Measurements from ENCODE around the gene PKP3.

PKP3 gene

GRCh38 chr11:403761-404431 is 9.9 kb downstream of the PKP3 start:
- H3K4me2 ChIP-seq (ENCODE audit: low read length) = no peak overlapping the region
- H3K27me3 ChIP-seq (ENCODE audit: control insufficient read depth, insufficient read depth, low read length) = no peaks in the 10 kb centered on the region
- H3K4me1 ChIP-seq = no peaks in the 10 kb centered on the region
- no peak overlapping the region for H3K27ac ChIP-seq
- TF ChIP-seq CTCF (IDR thresholded peaks at IDR 0.05) = no peak
- H3K79me2 ChIP-seq = no peaks in the 10 kb centered on the region
- no peaks in the 10 kb centered on the region for H3K36me3 ChIP-seq (ENCODE audit: control insufficient read depth, insufficient read depth, low read length)
- no peak overlapping the region for H3K4me3 ChIP-seq (ENCODE audit: low read depth, low read length)
- H3K9me3 ChIP-seq (ENCODE audit: control insufficient read depth, low read length) = no peaks in the 10 kb centered on the region
- H2AFZ ChIP-seq = no peak overlapping the region
- no peak overlapping the region for H3K9ac ChIP-seq

- Histone ChIP-seq H2AFZ (no peak overlapping the region), H3K4me2 (ENCODE audit: low read length) (no peak overlapping the region), H3K36me3 (ENCODE audit: control insufficient read depth, insufficient read depth, low read length) (no peaks in the 10 kb centered on the region), H3K9ac (no peak overlapping the region), H3K4me1 (no peaks in the 10 kb centered on the region), H3K9me3 (ENCODE audit: control insufficient read depth, low read length) (no peaks in the 10 kb centered on the region), H3K27ac (no peak overlapping the region), H3K27me3 (ENCODE audit: control insufficient read depth, insufficient read depth, low read length) (no peaks in the 10 kb centered on the region), H3K4me3 (ENCODE audit: low read depth, low read length) (no peak overlapping the region), H3K79me2 (no peaks in the 10 kb centered on the region)
- TF ChIP-seq CTCF (IDR thresholded peaks at IDR 0.05) = no peak
Measured at GRCh38 chr11:404551-405264, 10.7 kb downstream of the PKP3 start.

GRCh38 chr11:405323-405953 is 11.4 kb downstream of the PKP3 start:
- Histone ChIP-seq H3K9me3 (ENCODE audit: control insufficient read depth, low read length) (no peaks in the 10 kb centered on the region), H3K9ac (no peak overlapping the region), H3K79me2 (no peaks in the 10 kb centered on the region), H3K27ac (no peak overlapping the region), H3K4me3 (ENCODE audit: low read depth, low read length) (no peak overlapping the region), H3K27me3 (ENCODE audit: control insufficient read depth, insufficient read depth, low read length) (no peaks in the 10 kb centered on the region), H3K36me3 (ENCODE audit: control insufficient read depth, insufficient read depth, low read length) (no peaks in the 10 kb centered on the region), H2AFZ (no peak overlapping the region), H3K4me2 (ENCODE audit: low read length) (no peak overlapping the region), H3K4me1 (no peaks in the 10 kb centered on the region)
- TF ChIP-seq CTCF (IDR thresholded peaks at IDR 0.05) = no peak

GRCh38 chr11:405954-406795 is 12.2 kb downstream of the PKP3 start:
- Histone ChIP-seq H3K4me3 (ENCODE audit: low read depth, low read length) (no peak overlapping the region), H3K9ac (no peak overlapping the region), H3K27me3 (ENCODE audit: control insufficient read depth, insufficient read depth, low read length) (no peaks in the 10 kb centered on the region), H3K36me3 (ENCODE audit: control insufficient read depth, insufficient read depth, low read length) (no peaks in the 10 kb centered on the region), H3K4me1 (no peaks in the 10 kb centered on the region), H2AFZ (no peak overlapping the region), H3K9me3 (ENCODE audit: control insufficient read depth, low read length) (no peaks in the 10 kb centered on the region), H3K27ac (no peak overlapping the region), H3K4me2 (ENCODE audit: low read length) (no peak overlapping the region), H3K79me2 (no peaks in the 10 kb centered on the region)
- TF ChIP-seq CTCF (IDR thresholded peaks at IDR 0.05) = no peak
